Stimulated activated CD4-positive, alpha-beta T cell treated with anti-CD3 and anti-CD28 coated beads, Interleukin-1b, Interleukin-23, amount 100 ng/mL, for 4 hours (primary cell): ENCODE measurements around the gene MGMT.

ENCODE experiments used
- DNase-seq, 2 donors: peaks; one replicate each; pipeline ENCODE4 v3.0.0-alpha.2; 2020; ENCODE audit warnings: low read depth in 2 of 2

MGMT gene

GRCh38 chr10:129520440-129521080 lies 53.5 kb downstream of the MGMT start:
- DNase-seq: no peak

GRCh38 chr10:129521161-129522025 lies 54.4 kb downstream of the MGMT start:
- no peak for DNase-seq

GRCh38 chr10:129522041-129522585 lies 55.1 kb downstream of the MGMT start:
- no peak for DNase-seq

GRCh38 chr10:129523031-129523722 lies 56.1 kb downstream of the MGMT start:
- no peak for DNase-seq

GRCh38 chr10:129523723-129524316 lies 56.8 kb downstream of the MGMT start:
- DNase-seq: no peak

GRCh38 chr10:129524936-129525335 lies 57.9 kb downstream of the MGMT start:
- DNase-seq: no peak

GRCh38 chr10:129525401-129525801 lies 58.4 kb downstream of the MGMT start:
- DNase-seq: no peak

- no peak for DNase-seq
Measured at GRCh38 chr10:129526943-129527342, 59.9 kb downstream of the MGMT start.

GRCh38 chr10:129528376-129528978 lies 61.4 kb downstream of the MGMT start:
- DNase-seq: no peak

- DNase-seq: no peak
Measured at GRCh38 chr10:129530581-129530980, 63.5 kb downstream of the MGMT start.

- no peak for DNase-seq
Measured at GRCh38 chr10:129531195-129531968, 64.3 kb downstream of the MGMT start.

GRCh38 chr10:129531969-129532660 lies 65.1 kb downstream of the MGMT start:
- DNase-seq: no peak

GRCh38 chr10:129532838-129533237 lies 65.8 kb downstream of the MGMT start:
- no peak for DNase-seq

- DNase-seq: no peak
Measured at GRCh38 chr10:129533281-129533680, 66.2 kb downstream of the MGMT start.

- no peak for DNase-seq
Measured at GRCh38 chr10:129534826-129535225, 67.8 kb downstream of the MGMT start.

GRCh38 chr10:129536336-129536735 lies 69.3 kb downstream of the MGMT start:
- DNase-seq: no peak

GRCh38 chr10:129537151-129537550 lies 70.1 kb downstream of the MGMT start:
- no peak for DNase-seq

- DNase-seq: no peak
Measured at GRCh38 chr10:129538236-129538635, 71.2 kb downstream of the MGMT start.

GRCh38 chr10:129541200-129541599 lies 74.2 kb downstream of the MGMT start:
- DNase-seq: no peak
